AML-193 (cell line): ENCODE data around the gene ATP13A2.

Experiments
- DNase-seq, 2 experiments: peaks; one replicate each; lab custom pipeline; 2025; lab: John Stamatoyannopoulos, UW

ATP13A2 gene

DNA sequence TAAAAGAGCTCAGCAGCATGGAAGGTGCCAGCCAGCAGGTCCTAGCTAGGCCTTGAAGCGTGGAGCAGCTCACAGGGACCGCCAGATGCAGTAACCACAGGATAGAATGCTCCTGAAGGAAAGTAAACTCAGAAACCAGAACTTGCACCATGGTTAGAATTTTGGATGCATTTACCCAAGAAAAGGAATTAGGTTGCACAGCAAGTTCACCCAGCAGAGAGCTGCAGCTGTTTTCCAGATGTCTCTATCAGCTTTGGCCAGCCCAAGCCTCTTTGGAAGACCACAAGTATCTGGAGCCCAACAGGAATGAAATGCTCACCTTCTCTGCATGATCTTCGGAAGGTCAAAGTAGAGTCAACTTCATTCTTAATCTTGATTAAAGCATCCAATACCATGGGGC, 21.0 kb upstream of the ATP13A2 start:
- no peak for DNase-seq

DNA sequence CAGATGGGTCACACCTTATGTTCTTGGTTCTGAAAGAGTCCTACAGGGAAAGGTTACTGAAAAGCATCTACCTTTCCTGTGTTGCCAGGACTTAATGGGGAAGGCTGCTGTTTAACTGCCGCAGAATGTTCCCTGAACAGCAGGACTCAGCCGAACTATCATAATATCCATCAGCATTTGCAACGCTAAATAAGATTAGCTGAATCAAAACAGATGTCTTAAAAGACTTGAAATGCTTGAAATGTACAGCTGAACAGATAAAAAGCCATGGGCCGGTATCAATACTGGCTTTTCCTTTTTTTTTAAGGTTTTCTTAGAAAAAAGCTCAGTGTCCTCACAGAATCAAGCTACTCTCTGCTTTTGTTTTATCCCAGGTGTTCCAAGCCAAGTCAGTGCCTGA, 19.7 kb upstream of the ATP13A2 start:
- DNase-seq: no peak

DNA sequence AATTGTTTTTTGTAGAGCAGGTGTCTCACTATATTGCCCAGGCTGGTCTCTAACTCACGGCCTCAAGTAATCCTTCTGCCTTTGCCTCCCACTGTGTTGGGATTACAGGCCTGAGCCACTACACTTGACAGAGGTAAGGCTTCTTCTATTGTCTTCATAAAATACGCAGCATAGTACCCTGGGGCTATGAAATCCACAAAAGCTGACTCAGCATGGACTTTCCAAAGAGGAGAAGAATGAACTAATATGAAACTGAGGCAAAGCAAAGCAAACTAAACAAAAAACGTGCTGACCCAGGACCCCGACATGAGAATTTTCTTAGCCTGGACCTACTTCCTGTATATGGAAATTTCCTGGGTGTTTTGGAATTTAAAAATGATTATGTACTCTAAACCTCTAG, 18.5 kb upstream of the ATP13A2 start:
- no peak for DNase-seq

DNA sequence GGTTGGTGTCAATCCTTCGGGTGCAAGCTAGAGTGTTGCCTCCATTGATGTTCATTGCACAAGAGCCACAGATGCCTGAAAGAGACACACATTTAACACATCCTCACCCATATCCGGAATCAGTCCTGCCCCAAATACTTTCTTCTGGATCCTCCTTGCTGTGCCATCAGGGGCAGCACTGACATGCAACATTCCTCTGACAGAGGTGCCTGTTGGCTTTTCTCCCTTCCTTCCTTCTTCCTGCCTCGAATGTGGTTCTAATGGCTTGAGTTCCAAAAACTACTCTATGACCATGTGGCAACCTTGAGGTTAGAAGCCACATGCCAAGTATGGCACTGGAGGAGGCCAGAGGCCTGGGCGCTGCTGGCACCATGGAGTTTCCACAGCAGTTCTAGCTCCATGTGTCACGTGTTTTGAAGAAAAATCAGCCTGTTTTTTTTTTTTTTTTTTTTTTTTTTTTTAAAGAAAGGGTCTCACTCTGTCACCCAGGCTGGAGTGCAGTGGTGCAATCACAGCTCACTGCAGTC, 17.0 kb upstream of the ATP13A2 start:
- no peak for DNase-seq

DNA sequence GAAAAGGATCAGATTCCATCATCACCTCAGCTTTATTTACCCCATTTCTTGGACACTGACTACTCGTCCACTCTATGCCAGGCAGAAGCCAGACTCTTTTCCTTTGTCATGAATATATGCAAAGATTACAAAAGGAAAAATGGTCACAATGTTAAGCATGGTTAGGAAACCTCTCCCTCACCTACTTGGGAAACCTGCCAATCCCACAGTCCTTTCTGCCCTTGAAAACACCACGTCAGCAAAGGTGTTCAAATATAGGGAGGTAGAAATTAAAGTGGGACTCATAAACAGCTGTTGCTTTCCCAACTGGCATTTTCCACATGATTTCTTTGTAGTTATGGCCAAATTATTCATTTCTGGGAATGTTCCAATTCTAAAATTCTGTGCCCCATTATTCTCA, 16.2 kb upstream of the ATP13A2 start:
- no peak for DNase-seq

DNA sequence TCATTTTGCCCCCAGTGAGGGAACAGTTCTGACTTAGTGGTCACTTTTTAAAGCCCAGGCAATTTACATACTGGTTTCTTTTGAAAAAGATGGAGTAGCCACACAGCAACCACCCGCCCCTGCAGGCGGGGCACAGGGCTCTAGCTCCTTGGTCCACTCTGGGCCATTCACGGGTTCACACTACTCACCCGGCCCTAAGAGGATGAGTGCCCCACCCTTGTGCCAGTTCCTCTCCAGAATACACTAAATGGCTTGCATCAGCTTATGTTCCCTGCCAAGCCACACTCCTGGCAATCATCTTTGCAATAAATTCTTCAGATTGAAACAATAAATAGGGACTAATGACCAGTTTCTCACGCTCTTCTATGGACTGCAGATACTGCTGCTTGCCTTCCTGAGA, 15.7 kb upstream of the ATP13A2 start:
- DNase-seq: no peak

DNA sequence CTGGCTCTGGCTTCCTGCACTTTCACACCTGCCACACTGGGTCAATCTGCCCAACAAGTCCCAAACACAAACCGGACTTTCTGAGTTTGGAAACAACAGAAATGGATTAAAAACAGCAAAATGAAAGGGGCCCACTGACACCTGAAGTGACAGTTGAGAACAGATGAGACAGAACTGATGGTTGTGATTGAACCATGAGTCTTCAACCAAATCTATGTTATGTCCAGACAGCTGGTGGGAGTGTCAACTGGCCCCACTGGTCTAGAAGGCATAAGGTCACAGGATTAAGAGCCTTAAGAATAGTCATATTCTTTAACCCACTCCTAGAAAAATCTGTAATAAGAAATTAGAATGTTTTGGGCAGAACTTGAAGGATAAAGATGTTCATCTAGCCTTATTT, 13.0 kb upstream of the ATP13A2 start:
- no peak for DNase-seq

DNA sequence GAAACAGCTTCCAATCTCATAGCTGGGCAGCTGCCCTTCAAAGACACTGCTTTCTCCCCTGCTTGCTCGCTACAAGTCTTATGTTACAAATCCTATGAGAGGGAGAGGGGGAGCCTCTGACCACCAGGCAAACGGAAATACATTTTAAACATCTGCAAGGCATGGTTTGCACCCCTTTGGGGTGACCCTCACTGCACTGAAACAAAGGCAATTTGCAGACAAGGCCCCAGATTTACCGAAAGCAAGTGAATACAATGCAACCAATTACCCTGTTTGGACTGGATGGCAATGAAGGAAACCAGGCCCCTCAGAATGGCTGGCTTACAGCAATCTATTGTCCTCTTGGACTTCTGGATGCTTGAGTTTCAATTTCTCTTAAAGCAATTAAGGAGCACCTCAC, 11.8 kb upstream of the ATP13A2 start:
- DNase-seq: no peak

DNA sequence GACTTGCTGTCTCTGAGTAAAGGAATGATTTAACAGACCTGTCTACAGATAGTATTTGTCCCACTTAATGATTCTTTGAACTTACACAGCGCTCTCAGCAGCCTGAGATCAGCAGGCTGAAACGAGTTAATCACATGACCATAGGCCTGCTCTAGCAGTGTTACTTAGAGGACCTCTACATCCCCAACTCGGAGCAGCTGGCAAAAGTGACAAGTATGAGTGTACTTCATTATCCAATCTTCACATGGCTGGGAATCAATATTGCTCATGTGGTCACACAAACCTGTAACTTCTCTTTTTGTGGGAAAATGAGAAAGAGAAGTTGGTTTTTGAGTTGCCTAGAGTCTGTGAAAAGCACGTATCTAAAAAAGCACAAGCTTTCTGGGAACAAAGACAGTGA, 11.4 kb upstream of the ATP13A2 start:
- peak; percentile 32 to 52 for DNase-seq

DNA sequence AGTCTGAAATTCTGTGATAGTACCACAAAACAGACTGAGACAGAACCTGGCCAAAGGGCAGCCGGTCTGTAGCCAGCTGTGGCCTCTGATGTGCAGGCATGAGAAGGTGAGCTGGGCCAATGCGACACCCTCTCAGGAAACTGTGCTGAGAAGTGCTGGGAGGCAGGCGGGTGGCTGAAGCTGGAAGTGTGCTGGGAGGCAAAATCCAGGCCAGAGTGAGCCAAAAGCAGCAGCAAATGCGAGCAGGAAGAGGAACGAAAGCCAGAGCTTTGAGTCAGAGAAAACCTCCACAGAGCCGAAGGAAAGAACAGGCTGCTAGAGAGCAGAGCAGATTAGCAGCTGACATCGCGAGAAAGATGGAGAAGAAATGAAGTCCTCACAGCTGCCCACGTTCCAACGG, 10.2 kb upstream of the ATP13A2 start:
- no peak for DNase-seq

DNA sequence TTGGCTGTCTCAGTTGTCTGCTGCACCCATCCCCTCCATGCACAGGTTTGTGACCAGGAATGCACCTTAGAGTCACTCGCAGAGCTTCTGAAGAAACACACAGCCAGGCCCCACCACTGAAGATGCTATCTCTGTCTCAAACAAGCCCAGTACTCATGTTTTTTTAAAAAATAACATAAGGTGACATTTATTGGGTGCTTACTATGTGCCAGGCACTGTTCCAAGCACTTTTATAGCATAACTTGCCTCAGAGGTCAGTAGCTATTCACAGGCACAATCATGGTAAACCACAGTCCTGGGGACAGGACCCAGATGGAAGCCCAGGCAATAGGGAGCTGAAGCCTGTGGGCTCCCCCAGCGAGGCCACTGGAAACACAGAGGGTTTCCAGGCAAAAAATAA, 8.8 kb upstream of the ATP13A2 start:
- no peak for DNase-seq

DNA sequence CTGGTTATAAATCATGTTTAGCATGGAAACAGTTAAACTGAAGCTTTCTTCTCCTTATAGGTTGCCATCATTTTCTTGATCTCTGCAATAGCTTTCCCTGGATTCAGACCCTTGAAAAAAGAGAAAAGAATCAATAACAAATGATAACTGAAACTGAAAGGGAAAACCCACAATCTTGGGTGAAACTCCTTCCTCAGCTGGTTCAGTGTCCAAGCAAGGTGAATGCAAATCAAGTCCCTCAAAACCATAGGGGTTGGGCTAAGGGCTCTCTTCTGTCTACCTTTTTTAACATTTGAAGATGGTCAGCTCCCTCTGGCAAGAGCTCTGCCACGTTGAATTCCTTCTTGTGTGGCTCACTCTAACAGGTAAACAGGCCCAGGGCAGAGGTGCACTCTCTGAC, 7.1 kb upstream of the ATP13A2 start:
- no peak for DNase-seq

DNA sequence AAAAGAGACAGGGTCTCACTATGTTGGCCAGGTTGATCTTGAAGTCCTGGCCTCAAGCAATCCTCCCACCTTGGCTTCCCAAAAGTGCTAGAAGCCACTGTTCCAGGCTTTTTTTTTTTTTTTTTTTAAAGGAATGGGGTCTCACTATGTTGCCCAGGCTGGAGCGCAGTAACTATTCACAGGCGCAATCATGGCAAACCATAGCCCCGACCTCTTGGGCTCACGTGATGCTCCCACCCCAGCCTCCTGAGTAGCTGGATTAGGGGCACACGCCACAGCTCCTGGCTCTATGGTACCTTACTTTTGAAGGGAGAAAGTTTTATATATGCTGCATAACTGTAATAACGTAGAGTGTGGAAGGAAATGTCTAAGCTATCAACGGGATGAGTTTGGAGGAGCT, 5.7 kb upstream of the ATP13A2 start:
- DNase-seq: no peak

DNA sequence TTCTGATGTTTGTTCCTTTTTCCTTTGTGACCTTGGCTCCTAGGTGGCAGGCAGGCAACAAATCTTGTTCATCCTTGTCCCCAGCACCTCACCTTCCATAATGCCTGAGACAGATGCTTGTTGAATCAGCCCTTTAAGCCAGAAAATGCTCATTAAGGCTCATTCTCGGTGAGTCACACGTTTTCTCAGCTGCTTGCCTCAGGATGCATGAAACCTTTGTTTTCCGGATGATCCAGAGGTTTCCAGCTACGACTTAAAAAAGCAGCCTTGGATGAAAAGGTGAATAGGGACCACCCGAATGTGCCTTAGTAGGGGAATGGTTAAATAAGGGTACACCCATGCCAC, 4.6 kb upstream of the ATP13A2 start:
- DNase-seq: no peak

DNA sequence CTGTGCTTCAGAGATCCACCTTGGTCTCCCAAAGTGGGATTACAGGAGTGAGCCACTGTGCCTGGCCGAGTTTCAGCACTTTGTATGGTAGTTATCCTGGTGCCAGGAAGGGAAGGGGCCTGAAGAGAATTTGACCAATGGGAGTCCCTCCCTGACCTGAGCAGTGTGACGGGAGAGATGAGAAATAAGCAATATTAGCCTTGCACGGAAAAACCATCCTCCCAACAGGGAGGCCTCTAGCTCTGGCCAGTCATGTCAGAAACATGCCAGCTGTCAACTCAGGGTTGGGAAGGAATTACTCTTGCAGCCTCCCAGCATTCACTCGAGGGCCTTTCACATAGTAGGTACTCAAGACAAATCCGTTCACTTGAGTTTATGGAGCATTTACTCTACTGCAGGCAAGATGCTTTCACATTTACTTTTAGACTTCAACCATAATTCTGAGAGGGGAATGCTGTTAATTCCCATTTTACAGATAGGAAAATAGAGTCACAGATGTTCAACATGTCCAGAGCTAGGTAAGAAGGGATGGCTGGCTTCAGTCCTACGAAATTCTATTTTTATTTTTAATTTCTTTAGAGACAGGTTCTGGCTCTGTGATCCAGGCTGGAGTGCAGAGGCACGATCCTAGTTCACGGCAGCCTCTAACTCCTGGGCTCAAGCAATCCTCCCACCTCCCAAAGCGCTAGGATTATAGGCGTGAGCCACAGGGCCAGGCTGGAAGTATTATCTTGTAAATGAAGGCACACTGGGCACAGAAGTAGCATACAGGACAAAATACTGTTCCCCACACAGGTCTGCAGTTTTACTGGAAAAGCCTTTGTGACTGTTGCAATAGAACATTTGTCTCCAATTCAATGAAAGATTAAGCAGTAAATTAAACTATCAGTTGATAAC, 3.2 kb upstream of the ATP13A2 start:
- DNase-seq: no peak

DNA sequence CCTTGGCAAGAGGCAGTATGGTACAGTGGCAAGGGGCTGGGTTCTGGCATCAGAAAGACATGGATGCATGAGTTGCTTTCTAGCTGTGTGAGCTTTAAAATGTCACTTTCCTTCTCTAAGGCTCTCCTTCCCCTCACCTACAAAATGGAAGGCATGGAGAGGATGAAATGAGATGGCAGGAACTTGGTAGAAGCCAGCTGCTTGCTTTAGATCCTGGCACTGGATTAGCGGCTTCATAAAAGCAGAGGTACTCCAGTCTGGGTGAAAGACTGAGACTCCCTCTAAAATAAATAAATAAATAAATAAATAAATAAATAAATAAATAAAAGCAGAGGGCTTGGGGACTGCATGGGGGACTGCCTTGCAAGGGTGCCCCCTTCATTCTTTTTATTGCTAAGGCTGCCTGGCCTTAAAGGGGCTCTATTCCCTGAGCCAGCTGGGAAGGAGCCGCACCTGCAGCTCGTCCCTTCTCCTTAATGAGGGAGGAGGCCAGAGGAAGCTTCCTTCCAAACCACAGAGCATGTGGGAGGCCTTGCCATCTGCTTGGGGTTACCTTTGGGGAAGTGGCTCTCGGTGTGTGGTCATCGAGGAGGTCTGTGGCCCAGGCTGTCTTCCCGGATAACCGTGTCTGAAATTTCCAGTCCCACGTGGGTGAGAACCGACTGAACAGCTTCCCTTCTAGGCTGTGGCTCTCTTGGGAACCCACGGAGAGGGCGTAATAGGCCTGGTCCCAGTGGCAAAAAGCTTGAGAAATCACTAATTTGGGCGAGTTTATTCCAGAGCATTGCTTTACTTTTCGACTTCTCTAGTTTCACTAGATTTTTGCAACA, 2.0 kb upstream of the ATP13A2 start:
- DNase-seq: peak; percentile 86 to 94

DNA sequence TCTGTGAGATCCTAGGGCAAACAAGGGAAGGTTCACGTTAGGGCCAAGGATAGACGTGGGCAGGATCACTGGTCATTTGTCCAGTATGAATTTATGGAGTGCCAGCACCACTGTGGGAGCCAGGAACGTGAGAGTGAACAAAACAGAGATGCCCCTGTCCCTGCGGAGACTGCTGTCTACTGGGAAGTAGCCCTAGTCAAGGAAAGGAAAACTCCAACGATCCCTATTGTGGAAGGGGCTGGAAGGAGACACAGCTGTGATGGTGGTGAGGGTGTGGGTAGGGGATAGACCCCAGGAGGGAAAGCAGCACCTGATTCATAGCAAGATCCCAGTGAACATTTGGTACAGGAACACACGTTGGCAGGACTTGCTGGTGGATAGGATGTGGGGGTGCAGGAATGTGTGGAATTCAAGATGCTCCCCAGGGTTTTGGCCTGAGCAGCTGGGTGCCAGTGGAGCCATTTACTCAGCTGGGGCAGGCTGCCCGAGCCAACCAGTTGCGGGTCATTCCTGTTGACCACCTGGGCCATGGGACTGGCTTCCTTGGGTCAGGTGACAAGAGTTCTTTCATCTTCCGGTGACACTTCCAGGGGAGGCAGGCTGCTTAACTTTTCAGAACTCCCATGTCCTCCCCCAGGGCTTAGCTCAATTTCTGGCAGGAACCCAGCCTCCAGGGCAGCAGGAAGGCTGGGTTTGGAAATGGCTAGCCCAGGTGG, 1.2 kb upstream of the ATP13A2 start:
- no peak for DNase-seq

DNA sequence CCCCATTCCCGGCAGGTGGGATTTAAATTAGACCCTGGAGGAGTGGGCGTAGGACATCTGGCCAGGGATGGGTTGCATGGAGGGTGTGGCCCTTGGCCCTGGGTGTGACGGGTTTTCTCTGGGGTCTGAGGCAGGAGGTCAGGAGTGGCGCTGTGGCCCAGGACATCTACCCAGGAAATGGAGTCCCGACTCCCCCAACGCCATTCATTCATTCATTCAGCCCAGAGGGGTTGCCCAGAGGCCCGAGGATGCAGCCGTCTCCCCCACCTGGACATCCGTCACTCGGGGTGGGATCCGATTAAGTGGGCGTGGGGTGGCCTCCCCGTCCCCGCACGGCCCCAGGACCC, 663 bp downstream of the ATP13A2 start:
- no peak for DNase-seq

DNA sequence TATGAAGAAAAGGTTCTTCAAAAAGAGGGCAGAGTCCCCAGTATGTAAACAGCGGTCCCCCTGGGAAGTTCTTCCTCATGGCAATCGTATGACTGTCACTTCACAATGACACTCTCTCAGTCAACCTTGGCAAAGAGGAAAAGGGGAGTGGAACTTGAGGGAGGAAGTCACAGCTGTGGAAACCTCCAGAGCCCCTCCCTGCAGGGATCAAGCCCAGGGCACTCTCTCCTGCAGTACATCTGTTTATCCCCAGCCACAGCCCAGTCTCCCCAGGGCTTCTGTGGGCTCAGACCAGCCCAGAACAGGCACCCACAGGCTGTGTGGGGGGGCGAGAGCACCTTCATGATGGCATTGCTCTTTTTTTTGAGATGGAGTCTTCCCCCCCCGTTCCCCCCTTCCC, 2.0 kb downstream of the ATP13A2 start:
- DNase-seq: peak; percentile 58 to 65

DNA sequence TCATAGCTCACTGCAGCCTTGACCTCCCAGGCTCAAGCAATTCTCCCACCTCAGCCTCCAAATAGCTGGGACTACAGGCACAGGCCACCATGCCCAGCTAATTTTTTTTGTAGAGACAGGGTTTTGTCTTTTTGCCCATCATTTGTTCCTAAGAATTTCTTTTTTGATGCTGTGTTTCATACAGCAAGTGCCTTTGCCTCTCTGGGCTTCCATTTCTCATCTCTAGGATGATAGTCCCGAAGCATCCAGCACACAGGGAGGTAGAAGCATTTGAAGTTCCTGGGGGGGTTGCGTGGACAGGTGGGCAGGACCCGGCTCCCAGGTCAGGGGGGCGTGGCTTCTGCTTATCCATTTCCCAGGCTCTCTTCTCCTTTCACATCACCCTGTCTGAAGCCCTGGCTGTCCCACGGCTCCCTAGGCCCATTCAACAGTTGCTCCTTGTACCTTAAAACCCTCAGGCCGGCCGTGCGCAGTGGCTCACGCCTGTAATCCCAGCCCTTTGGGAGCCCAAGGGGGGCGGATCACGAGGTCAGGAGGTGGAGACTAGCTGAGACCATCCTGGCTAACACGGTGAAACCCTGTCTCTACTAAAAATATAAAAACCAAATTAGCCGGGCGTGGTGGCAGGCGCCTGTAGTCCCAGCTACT, 3.4 kb downstream of the ATP13A2 start:
- no peak for DNase-seq

DNA sequence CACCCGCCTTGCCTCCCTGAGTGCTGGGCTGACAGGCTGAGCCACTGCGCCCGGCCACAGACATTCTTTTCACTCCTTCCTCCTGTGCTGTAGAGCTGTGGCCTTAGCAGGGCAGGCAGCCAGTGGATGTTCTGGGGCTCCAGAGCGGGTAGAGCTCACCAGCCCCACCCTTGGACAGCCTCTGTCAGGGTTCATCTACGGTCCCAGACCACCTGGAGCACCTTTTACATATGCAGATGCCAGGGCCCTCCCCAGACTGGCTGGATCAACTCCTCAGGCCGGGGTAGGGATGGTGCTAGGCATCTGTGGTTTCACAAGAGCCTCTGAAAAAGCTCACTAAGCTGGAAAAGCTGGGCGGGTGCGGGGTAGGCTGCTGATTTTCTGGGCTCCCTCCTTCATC, 4.6 kb downstream of the ATP13A2 start:
- no peak for DNase-seq

DNA sequence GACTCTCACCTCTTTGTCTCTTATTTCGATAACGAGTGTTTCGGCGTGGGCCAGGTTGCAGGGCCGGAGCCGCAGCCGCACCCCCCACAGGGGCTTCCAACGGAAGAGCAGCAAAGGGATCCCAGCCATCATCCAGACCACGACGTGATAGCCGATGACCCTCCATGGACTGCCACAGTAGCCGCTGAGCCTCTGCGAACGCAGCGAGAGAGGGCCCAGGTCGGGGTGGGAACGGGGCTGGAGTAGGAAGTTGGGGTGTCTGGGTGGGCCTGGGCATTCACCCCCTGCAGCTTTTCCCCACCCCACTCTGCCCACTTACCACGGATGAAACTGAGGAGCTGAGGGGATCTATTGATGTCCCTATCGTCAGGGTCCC, 6.4 kb downstream of the ATP13A2 start:
- DNase-seq: no peak
